ENCODE measurements around the gene ARID4A.

The ARID4A gene

GRCh38 chr14:58313699-58314098 is 15.3 kb downstream of the ARID4A start:
- no peaks in the 10 kb centered on the region for H4K20me1 ChIP-seq (ENCODE audit: insufficient read depth, low read length)

GRCh38 chr14:58315606-58316005 is 17.3 kb downstream of the ARID4A start:
- no peak overlapping the region for H3K27ac ChIP-seq (ENCODE audit: low read depth, low read length, poor library complexity, severe bottlenecking)
- H3K4me1 ChIP-seq (ENCODE audit: insufficient read depth, low read length, severe bottlenecking): no peaks in the 10 kb centered on the region
- H3K36me3 ChIP-seq (ENCODE audit: insufficient read depth, low read length): peaks cover 43% of the 10 kb centered on the region
- H2AFZ ChIP-seq (ENCODE audit: low read length): no peak overlapping the region
- no peaks in the 10 kb centered on the region for H3K9me2 ChIP-seq (ENCODE audit: low read depth, low read length)
- H3F3A ChIP-seq (ENCODE audit: insufficient read depth, low read length): no peaks in the 10 kb centered on the region
- no peaks in the 10 kb centered on the region for H3K27me3 ChIP-seq (ENCODE audit: insufficient read depth, low read length)
- no peaks in the 10 kb centered on the region for H3K9me3 ChIP-seq (ENCODE audit: low read length)
- no peak overlapping the region for H3K4me3 ChIP-seq (ENCODE audit: low read depth, low read length, poor library complexity, severe bottlenecking)
- H3K9ac ChIP-seq (ENCODE audit: low read length): no peak overlapping the region
- no peaks in the 10 kb centered on the region for H4K20me1 ChIP-seq (ENCODE audit: insufficient read depth, low read length)
- H3K79me2 ChIP-seq (ENCODE audit: insufficient read depth, low read length): no peaks in the 10 kb centered on the region
- no peak for TF ChIP-seq CTCF (IDR thresholded peaks at IDR 0.05; ENCODE audit: low read length)
- no peak for TF ChIP-seq EZH2 (IDR thresholded peaks at IDR 0.05; ENCODE audit: borderline replicate concordance, low read length)
- H3K4me2 ChIP-seq (ENCODE audit: low read length): no peak overlapping the region

More at GRCh38 chr14:58313699-58314098, 15.3 kb downstream of the ARID4A start:
- no peaks in the 10 kb centered on the region for H3K27me3 ChIP-seq (ENCODE audit: insufficient read depth, low read length)
- no peak overlapping the region for H3K9ac ChIP-seq (ENCODE audit: low read length)
- H3K27ac ChIP-seq (ENCODE audit: low read depth, low read length, poor library complexity, severe bottlenecking): no peak overlapping the region
- H3K4me1 ChIP-seq (ENCODE audit: insufficient read depth, low read length, severe bottlenecking): no peaks in the 10 kb centered on the region
- H2AFZ ChIP-seq (ENCODE audit: low read length): no peak overlapping the region
- H3K9me2 ChIP-seq (ENCODE audit: low read depth, low read length): no peaks in the 10 kb centered on the region
- no peak overlapping the region for H3K4me3 ChIP-seq (ENCODE audit: low read depth, low read length, poor library complexity, severe bottlenecking)
- H3F3A ChIP-seq (ENCODE audit: insufficient read depth, low read length): no peaks in the 10 kb centered on the region
- no peak overlapping the region for H3K4me2 ChIP-seq (ENCODE audit: low read length)
- H3K9me3 ChIP-seq (ENCODE audit: low read length): no peaks in the 10 kb centered on the region
- no peak for TF ChIP-seq CTCF (IDR thresholded peaks at IDR 0.05; ENCODE audit: low read length)
- TF ChIP-seq EZH2 (IDR thresholded peaks at IDR 0.05; ENCODE audit: borderline replicate concordance, low read length): no peak
- no peaks in the 10 kb centered on the region for H3K79me2 ChIP-seq (ENCODE audit: insufficient read depth, low read length)
- peaks cover 50% of the 10 kb centered on the region for H3K36me3 ChIP-seq (ENCODE audit: insufficient read depth, low read length)

GRCh38 chr14:58327019-58327418 is 28.7 kb downstream of the ARID4A start:
- Histone ChIP-seq H4K20me1 (ENCODE audit: insufficient read depth, low read length) (no peaks in the 10 kb centered on the region), H3K79me2 (ENCODE audit: insufficient read depth, low read length) (peaks cover 1% of the 10 kb centered on the region; the same call in 1 of the 2 replicates)

More at GRCh38 chr14:58327019-58327418, 28.7 kb downstream of the ARID4A start:
- peaks cover 7% of the 10 kb centered on the region; the same call in 1 of the 2 replicates for H3F3A ChIP-seq (ENCODE audit: insufficient read depth, low read length)
- no peak overlapping the region for H2AFZ ChIP-seq (ENCODE audit: low read length)
- no peaks in the 10 kb centered on the region for H3K9me2 ChIP-seq (ENCODE audit: low read depth, low read length)
- H3K36me3 ChIP-seq (ENCODE audit: insufficient read depth, low read length): peaks cover 73% of the 10 kb centered on the region
- H3K4me3 ChIP-seq (ENCODE audit: low read depth, low read length, poor library complexity, severe bottlenecking): no peak overlapping the region
- no peak for TF ChIP-seq CTCF (IDR thresholded peaks at IDR 0.05; ENCODE audit: low read length)
- no peak for TF ChIP-seq EZH2 (IDR thresholded peaks at IDR 0.05; ENCODE audit: borderline replicate concordance, low read length)
- no peaks in the 10 kb centered on the region for H3K27me3 ChIP-seq (ENCODE audit: insufficient read depth, low read length)
- no peak overlapping the region for H3K4me2 ChIP-seq (ENCODE audit: low read length)
- H3K4me1 ChIP-seq (ENCODE audit: insufficient read depth, low read length, severe bottlenecking): peaks cover 18% of the 10 kb centered on the region
- H3K9me3 ChIP-seq (ENCODE audit: low read length): no peaks in the 10 kb centered on the region
- H3K9ac ChIP-seq (ENCODE audit: low read length): no peak overlapping the region
- H3K27ac ChIP-seq (ENCODE audit: low read depth, low read length, poor library complexity, severe bottlenecking): no peak overlapping the region
